LNCAP (cell line): ENCODE measurements around the gene SLC16A12.

ENCODE experiments used
- CTCF ChIP-seq: fragments of 450-650 bp; IDR thresholded peaks from 2 replicates; pipeline ENCODE4 v1.5.1; 2017; ENCODE audit warnings: mild to moderate bottlenecking

SLC16A12 gene

GRCh38 chr10:89567576-89568245 is 32.3 kb upstream of the SLC16A12 start:
- TF ChIP-seq CTCF = no peak

GRCh38 chr10:89566992-89567391 is 31.6 kb upstream of the SLC16A12 start:
- TF ChIP-seq CTCF = no peak

- TF ChIP-seq CTCF = no peak
These were observed 30.9 kb upstream of the SLC16A12 start for GRCh38 chr10:89566095-89566950.

DNA sequence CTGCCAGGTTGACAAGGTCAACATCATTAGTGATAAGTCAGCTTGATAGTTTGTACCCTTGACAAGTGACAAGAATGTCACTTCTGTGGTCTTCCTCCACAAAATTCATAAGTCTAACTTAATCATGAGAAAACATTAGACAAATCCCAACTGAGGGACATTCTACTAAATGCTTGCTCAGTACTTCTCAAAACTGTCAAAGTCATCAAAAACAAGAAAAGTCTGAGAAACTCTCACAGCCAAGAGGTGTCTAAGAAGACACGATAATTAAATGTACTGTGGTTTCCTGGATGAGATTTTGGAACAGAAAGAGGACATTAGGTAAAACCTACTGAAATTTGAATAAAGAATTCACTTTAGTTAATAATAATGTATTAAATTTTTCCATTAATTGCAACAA is 29.8 kb upstream of the SLC16A12 start:
- no peak for TF ChIP-seq CTCF

DNA sequence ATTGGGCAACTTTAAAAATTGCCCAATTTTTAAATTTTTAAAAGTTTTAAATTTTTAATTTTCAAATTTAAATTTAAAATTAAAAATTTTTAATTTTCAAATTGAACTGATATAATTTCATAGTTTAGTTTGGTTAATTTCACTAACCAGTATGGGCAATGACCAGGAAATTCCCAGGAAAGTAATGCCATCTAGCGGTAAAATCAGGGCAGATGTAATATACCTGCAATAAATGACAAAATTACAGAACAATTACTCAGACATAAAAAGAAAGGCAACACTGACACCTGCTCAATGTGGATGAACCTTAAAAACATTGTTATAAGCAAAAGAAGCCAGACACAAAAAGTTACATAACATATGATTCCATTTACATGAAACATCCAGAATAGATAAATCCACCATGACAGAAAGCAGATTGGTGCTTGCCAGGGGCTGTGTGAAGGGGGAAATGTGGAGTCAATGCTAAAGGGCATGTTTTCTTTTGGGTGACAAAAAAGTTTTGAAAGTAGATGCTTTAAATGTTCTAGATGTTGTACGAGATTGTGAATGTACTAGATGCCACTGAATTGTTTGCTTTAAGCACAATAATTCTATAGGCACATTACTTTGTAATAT is 28.6 kb upstream of the SLC16A12 start:
- TF ChIP-seq CTCF = peak; percentile 69

DNA sequence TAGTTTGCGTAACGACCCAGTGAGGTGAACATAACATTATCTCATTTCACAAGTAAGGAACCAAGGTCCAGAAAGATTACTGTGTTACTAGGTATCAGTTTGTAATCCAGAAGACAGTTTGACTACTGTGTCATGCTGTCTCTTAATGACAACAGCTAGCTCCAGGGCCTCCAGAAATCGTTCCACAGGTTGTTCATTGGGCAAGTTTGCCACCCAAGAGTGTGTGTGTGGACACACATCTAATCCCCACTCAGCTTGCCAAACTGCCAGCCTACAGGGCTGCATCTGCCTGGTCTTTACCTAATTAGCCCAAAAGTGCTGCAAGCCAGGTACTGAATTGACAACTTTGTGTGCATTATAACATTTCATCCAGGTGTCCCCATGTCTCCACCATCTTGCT is 27.9 kb upstream of the SLC16A12 start:
- TF ChIP-seq CTCF = no peak

GRCh38 chr10:89556600-89556999 is 21.2 kb upstream of the SLC16A12 start:
- no peak for TF ChIP-seq CTCF
